Measurements from ENCODE around the gene NOP53.
"Not testable (repeated sequence)": the region's sequence is repeated elsewhere in the genome, so short reads cannot be mapped to it uniquely, and the experiment has no call there.

Gene NOP53

GRCh38 chr19:47803671-47804070, 58.3 kb downstream of the NOP53 start:
- not testable (repeated sequence) for DNase-seq (ENCODE audit: low read depth in 2 of 2, low spot score in 1 of 2)

- not testable (repeated sequence) for DNase-seq (ENCODE audit: low read depth in 2 of 2, low spot score in 1 of 2)
Measured at GRCh38 chr19:47804451-47804850, 59.1 kb downstream of the NOP53 start, which contains the start of gene TPRX1. TPRX1 (minus strand) TSS chr19:47804551; CDS start chr19:47804539, 12 bp downstream.

- no peak for DNase-seq (ENCODE audit: low read depth in 2 of 2, low spot score in 1 of 2)
Measured at GRCh38 chr19:47805313-47805712, 60.0 kb downstream of the NOP53 start.

- DNase-seq (ENCODE audit: low read depth in 2 of 2, low spot score in 1 of 2) = no peak
Measured at GRCh38 chr19:47806435-47806834, 61.1 kb downstream of the NOP53 start.

Data from stimulated activated CD8-positive, alpha-beta memory T cell treated with anti-CD3 and anti-CD28 coated beads, Interleukin-4, amount 100 ng/mL, for 1 hour (primary cell).